Nephron (organoid): ENCODE data around the gene ZIC5.

ENCODE experiments used
- H3K27ac Mint-ChIP-seq, 3 experiments: 2 replicates each; pipeline ENCODE4 v1.8.0; 2020; ENCODE audit warnings: mixed read lengths in 3 of 3, mild to moderate bottlenecking in 2 of 3, moderate library complexity in 1 of 3
- H3K27me3 Mint-ChIP-seq: 2 replicates; pipeline ENCODE4 v1.8.0; 2021; ENCODE audit warnings: low read depth, mild to moderate bottlenecking, moderate library complexity, mixed read lengths
- H3K36me3 Mint-ChIP-seq: 2 replicates; pipeline ENCODE4 v1.8.0; 2020; ENCODE audit warnings: low read depth, mixed read lengths
- H3K4me1 Mint-ChIP-seq: 2 replicates; pipeline ENCODE4 v1.8.0; 2020; ENCODE audit warnings: mixed read lengths
- H3K4me3 Mint-ChIP-seq, 3 experiments: 2 replicates each; pipeline ENCODE4 v1.8.0; 2020; ENCODE audit warnings: mild to moderate bottlenecking in 3 of 3, mixed read lengths in 3 of 3, moderate library complexity in 2 of 3
- H3K9me3 Mint-ChIP-seq: 2 replicates; pipeline ENCODE4 v1.8.0; 2020; ENCODE audit warnings: mixed read lengths
- TF ChIP-seq, protein P1 (sequence below), 3 experiments: fragments of 200-600 bp; sonication (generic); IDR thresholded peaks; one replicate each; pipeline ENCODE4 v1.5.0; 2021; ENCODE audit warnings: antibody characterized with exemption in 3 of 3; ENCODE audit not compliant: unreplicated experiment in 3 of 3

The ZIC5 gene

DNA sequence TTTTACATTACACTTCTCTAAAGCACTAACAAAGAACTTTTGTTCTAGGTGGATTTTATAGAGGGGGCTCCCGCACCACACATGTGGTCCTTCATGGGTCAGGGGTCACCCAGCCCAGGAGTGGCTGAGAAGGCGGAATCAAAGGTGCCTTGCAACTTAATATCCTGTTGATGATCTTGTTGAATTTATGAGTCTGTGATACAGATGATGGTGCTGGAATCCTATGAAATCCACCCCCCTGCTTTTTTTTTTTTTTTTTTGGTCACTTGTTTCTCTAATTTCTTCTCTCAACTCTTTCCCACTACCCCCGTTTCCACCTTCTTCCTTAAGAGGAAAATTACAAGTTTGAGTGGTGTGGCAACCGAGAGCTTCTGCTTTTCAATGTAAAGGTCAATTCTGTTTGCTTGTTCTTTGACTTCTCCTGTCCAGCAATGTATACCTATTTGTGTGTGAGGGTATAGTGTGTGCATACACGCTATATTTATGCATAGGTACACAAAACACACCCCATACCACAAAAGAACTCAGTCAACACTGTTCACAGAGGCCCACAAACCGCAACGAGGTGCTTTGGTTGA is 5.9 kb upstream of the ZIC5 start:
- no peaks in the 10 kb centered on the region for H3K9me3 Mint-ChIP-seq

DNA sequence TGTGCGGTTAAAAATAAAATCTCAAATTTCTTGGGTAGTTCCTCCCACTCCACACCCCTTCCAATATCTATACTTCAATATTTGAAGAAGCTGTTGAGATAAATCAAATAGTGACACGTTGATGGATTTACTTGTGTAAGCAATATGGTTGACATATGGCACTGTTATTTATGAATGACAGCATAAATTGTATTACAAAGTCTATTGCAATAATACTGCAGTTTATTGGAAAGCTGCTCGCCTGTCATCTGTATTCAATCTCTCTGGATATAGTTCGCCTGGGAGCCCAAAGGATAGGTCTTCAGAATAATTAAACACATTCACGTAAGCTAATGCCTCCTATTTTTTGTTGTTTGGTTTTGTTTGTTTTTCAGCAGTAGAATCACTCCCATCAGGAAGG is 5.0 kb upstream of the ZIC5 start:
- H3K27me3 Mint-ChIP-seq, result peaks cover 89% of the 10 kb centered on the region
- no peaks in the 10 kb centered on the region for H3K9me3 Mint-ChIP-seq
- no peaks in the 10 kb centered on the region for H3K36me3 Mint-ChIP-seq
- TF ChIP-seq, protein P1, sequence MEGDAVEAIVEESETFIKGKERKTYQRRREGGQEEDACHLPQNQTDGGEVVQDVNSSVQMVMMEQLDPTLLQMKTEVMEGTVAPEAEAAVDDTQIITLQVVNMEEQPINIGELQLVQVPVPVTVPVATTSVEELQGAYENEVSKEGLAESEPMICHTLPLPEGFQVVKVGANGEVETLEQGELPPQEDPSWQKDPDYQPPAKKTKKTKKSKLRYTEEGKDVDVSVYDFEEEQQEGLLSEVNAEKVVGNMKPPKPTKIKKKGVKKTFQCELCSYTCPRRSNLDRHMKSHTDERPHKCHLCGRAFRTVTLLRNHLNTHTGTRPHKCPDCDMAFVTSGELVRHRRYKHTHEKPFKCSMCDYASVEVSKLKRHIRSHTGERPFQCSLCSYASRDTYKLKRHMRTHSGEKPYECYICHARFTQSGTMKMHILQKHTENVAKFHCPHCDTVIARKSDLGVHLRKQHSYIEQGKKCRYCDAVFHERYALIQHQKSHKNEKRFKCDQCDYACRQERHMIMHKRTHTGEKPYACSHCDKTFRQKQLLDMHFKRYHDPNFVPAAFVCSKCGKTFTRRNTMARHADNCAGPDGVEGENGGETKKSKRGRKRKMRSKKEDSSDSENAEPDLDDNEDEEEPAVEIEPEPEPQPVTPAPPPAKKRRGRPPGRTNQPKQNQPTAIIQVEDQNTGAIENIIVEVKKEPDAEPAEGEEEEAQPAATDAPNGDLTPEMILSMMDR (IDR thresholded peaks at IDR 0.05; ENCODE audit: unreplicated experiment in 3 of 3), result no peak
- peaks cover 7% of the 10 kb centered on the region for H3K4me1 Mint-ChIP-seq
- peak overlapping the region in 1 of 3 experiments; percentile 18 for H3K4me3 Mint-ChIP-seq
- no peak overlapping the region for H3K27ac Mint-ChIP-seq

More for the DNA sequence above, 5.9 kb upstream of the ZIC5 start:
- no peak overlapping the region for H3K27ac Mint-ChIP-seq
- peaks cover 4% of the 10 kb centered on the region for H3K4me1 Mint-ChIP-seq
- peaks cover 82% of the 10 kb centered on the region for H3K27me3 Mint-ChIP-seq
- H3K36me3 Mint-ChIP-seq, result no peaks in the 10 kb centered on the region
- H3K4me3 Mint-ChIP-seq, result peak overlapping the region in 2 of 3 experiments; percentile 40 to 53
- TF ChIP-seq, protein P1 (IDR thresholded peaks at IDR 0.05; ENCODE audit: unreplicated experiment in 3 of 3), result no peak

DNA sequence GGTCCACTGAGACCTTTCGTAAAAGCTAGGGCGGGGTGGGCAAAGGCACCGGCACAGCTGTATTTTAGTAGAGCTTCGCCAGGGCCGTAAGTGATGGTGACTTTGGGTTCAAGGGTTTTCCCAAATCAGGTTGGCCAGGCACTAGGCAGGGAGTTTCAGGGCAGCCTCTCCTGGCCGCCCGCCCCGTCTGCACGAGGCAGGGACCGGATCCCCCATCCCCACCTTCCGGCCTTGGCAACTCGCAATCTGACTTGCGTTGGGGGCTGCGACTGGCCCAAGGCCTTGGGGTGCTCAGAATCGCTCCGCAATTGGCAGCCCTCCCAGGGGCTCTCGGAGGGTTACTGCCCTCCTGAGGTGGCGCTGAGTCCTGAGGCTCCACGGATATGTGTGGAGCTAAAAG is 4.1 kb upstream of the ZIC5 start:
- Mint-ChIP-seq H3K4me3 (no peak overlapping the region), H3K27me3 (peaks cover 88% of the 10 kb centered on the region), H3K27ac (no peak overlapping the region), H3K9me3 (no peaks in the 10 kb centered on the region), H3K4me1 (peaks cover 10% of the 10 kb centered on the region), H3K36me3 (no peaks in the 10 kb centered on the region)
- TF ChIP-seq, protein P1 (IDR thresholded peaks at IDR 0.05; ENCODE audit: unreplicated experiment in 3 of 3), result no peak

DNA sequence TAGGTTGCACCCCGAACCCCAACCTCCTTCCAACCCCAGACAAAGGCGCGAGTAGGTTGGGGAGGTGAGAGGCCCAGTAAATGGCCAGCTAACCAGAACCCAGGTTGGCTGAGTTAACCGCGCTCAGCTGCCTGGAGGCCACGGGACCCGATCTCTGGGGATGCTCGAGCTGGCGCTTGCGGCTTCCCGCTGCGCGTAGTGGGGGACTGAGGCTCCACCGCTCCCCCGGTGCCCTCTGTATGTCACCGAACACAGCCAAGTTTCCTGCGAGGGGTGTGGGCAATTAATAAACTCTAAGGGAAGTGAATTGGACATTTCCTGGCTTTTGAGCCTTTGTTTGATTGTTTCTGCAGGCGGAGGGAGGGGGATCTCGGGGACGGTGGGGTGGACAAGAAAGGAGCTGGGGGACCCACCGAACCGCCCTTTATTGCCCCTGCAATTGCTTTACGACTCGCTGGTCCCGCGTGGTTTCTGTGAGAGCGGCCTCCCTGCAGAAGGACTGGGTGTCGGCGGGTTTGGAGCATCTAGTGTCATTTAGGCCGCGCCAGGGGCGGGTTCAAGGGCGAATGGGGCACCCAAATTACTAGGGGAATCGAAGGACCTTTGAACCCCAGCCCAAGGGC is 3.5 kb upstream of the ZIC5 start:
- no peaks in the 10 kb centered on the region for H3K36me3 Mint-ChIP-seq
- peaks cover 11% of the 10 kb centered on the region for H3K4me1 Mint-ChIP-seq

DNA sequence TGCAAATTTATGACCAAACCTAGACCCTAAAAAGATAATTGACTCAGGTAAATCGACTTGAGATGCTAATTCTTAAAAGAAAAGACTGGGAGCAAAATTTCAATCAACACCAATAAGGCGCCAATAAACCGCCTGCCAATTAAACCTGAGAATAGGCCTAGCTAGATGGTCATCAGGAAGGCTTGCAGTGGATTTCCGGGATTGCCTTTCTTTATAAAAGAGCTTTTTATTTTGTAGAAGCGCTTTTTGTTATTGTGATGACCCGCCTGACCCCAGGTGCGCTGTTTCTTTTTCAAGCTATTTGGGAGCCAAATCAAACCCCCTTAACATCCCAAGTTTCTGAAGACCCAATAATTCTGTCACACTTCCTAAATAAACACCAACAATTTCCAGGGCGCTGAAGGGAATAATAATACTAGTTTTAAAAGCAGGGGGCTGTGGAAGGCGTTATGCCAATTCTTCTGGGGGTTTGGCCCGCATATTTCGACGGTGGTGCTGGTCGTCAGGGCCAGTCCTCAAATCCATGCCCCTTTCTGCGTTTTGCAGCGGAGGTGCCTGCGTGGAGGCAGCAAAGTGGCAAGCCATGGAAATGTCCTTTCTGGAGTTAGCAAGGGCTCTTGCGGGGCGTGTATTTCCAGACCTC is 2.9 kb upstream of the ZIC5 start:
- H3K27ac Mint-ChIP-seq, result no peak overlapping the region
- TF ChIP-seq, protein P1 (IDR thresholded peaks at IDR 0.05; ENCODE audit: unreplicated experiment in 3 of 3), result no peak
- H3K9me3 Mint-ChIP-seq, result no peaks in the 10 kb centered on the region
- no peaks in the 10 kb centered on the region for H3K36me3 Mint-ChIP-seq
- H3K27me3 Mint-ChIP-seq, result peaks cover 91% of the 10 kb centered on the region
- no peak overlapping the region for H3K4me3 Mint-ChIP-seq
- H3K4me1 Mint-ChIP-seq, result peaks cover 15% of the 10 kb centered on the region

More for the DNA sequence above, 3.5 kb upstream of the ZIC5 start:
- Mint-ChIP-seq H3K4me3 (no peak overlapping the region), H3K9me3 (no peaks in the 10 kb centered on the region), H3K27ac (no peak overlapping the region), H3K27me3 (peaks cover 90% of the 10 kb centered on the region)
- TF ChIP-seq, protein P1 (IDR thresholded peaks at IDR 0.05; ENCODE audit: unreplicated experiment in 3 of 3), result no peak
